DMS153 treated with DMSO at 0.1 percent for 48 hours (cell line): ENCODE data around the gene RNF31.
A peak's percentile ranks its signal among the peaks of the same experiment; 100 is the strongest.

ENCODE experiments used
- DNase-seq: peaks from one replicate; lab custom pipeline; 2025; ENCODE audit not compliant: unreplicated experiment; lab: John Stamatoyannopoulos, UW

The RNF31 gene

GRCh38 chr14:24159777-24160498 lies 12.6 kb downstream of the RNF31 start:
- no peak for DNase-seq

GRCh38 chr14:24160499-24160849 lies 13.2 kb downstream of the RNF31 start:
- DNase-seq, result no peak

GRCh38 chr14:24160850-24161804 lies 13.8 kb downstream of the RNF31 start, which contains the start of gene IRF9:
IRF9 (plus strand) TSS chr14:24161265; CDS start chr14:24162145, 880 bp downstream.
- peak; percentile 93 for DNase-seq

- no peak for DNase-seq
Measured at GRCh38 chr14:24162093-24162492, 14.8 kb downstream of the RNF31 start.

- no peak for DNase-seq
Measured at GRCh38 chr14:24164518-24164991, 17.3 kb downstream of the RNF31 start.

GRCh38 chr14:24165785-24166184 lies 18.5 kb downstream of the RNF31 start:
- no peak for DNase-seq

- no peak for DNase-seq
Measured at GRCh38 chr14:24167469-24168114, 20.3 kb downstream of the RNF31 start.

- DNase-seq, result peak; percentile 82
Measured at GRCh38 chr14:24171422-24172260, 24.3 kb downstream of the RNF31 start, which contains the start of gene REC8. REC8 (plus strand) TSS chr14:24172080; CDS start chr14:24172553, 473 bp downstream.

GRCh38 chr14:24172261-24172860 lies 25.1 kb downstream of the RNF31 start:
- DNase-seq, result no peak

- no peak for DNase-seq
Measured at GRCh38 chr14:24172871-24173281, 25.6 kb downstream of the RNF31 start.

- no peak for DNase-seq
Measured at GRCh38 chr14:24176599-24176998, 29.3 kb downstream of the RNF31 start.

- DNase-seq, result no peak
Measured at GRCh38 chr14:24177041-24177825, 29.9 kb downstream of the RNF31 start.

- DNase-seq, result no peak
Measured at GRCh38 chr14:24177891-24178290, 30.6 kb downstream of the RNF31 start.

- DNase-seq, result no peak
Measured at GRCh38 chr14:24178399-24179178, 31.3 kb downstream of the RNF31 start.

GRCh38 chr14:24179294-24179960 lies 32.1 kb downstream of the RNF31 start:
- DNase-seq, result no peak

- DNase-seq, result no peak
Measured at GRCh38 chr14:24179961-24180796, 32.9 kb downstream of the RNF31 start.
